ENCODE results near the gene SEMA7A. TPM values are rescaled to one million over a fixed set of nuclear protein-coding genes. Genes with fewer than 3 reads are reported as not detected.

The SEMA7A gene
- total RNA-seq, 4 donors from 2014 or later, result 31.8 to 35.6 (median 33.8) TPM

- Histone ChIP-seq H3K36me3 (no peaks in the 10 kb centered on the region), H3K4me1 (peaks cover 0 to 22% (median 7%) of the 10 kb centered on the region in 4 donors), H3K27ac (no peak overlapping the region), H3K4me3 (no peak overlapping the region), H3K27me3 (no peaks in the 10 kb centered on the region), H3K9me3 (no peaks in the 10 kb centered on the region)
- no peak for DNase-seq (ENCODE audit: low spot score in 2 of 2)
- TF ChIP-seq POLR2A (IDR thresholded peaks at IDR 0.05) (no peak), EP300 (IDR thresholded peaks at IDR 0.05) (no peak), CTCF (IDR thresholded peaks at IDR 0.05) (no peak)
- WGBS, 2 donors, result 59 to 61% methylated on average over 13 of the region's 13 CpGs
Measured at GRCh38 chr15:74373056-74373650, 60.6 kb downstream of the SEMA7A start.

- H3K27me3 ChIP-seq, result no peaks in the 10 kb centered on the region
- H3K36me3 ChIP-seq, result no peaks in the 10 kb centered on the region
- WGBS, 2 donors, result 84 to 87% methylated on average over 5 of the region's 5 CpGs
- no peak for DNase-seq (ENCODE audit: low spot score in 2 of 2)
- TF ChIP-seq POLR2A (IDR thresholded peaks at IDR 0.05), result no peak
- TF ChIP-seq EP300 (IDR thresholded peaks at IDR 0.05), result no peak
- no peak for TF ChIP-seq CTCF (IDR thresholded peaks at IDR 0.05)
- H3K9me3 ChIP-seq, result no peaks in the 10 kb centered on the region
- H3K27ac ChIP-seq, result no peak overlapping the region
- H3K4me3 ChIP-seq, result no peak overlapping the region
- H3K4me1 ChIP-seq, result peaks cover 0 to 38% (median 10%) of the 10 kb centered on the region in 4 donors
Measured at GRCh38 chr15:74370471-74370870, 63.3 kb downstream of the SEMA7A start.

GRCh38 chr15:74369756-74370155 is 64.0 kb downstream of the SEMA7A start:
- no peak overlapping the region for H3K27ac ChIP-seq
- peaks cover 0 to 37% (median 7%) of the 10 kb centered on the region in 4 donors for H3K4me1 ChIP-seq
- H3K9me3 ChIP-seq, result no peaks in the 10 kb centered on the region
- no peaks in the 10 kb centered on the region for H3K36me3 ChIP-seq
- DNase-seq (ENCODE audit: low spot score in 2 of 2), result no peak
- H3K27me3 ChIP-seq, result no peaks in the 10 kb centered on the region
- no peak overlapping the region for H3K4me3 ChIP-seq
- WGBS, 2 donors, result 79 to 89% methylated on average over 2 of the region's 2 CpGs
- TF ChIP-seq CTCF (IDR thresholded peaks at IDR 0.05) (no peak), POLR2A (IDR thresholded peaks at IDR 0.05) (no peak), EP300 (IDR thresholded peaks at IDR 0.05) (no peak)

- no peak overlapping the region for H3K4me3 ChIP-seq
- H3K36me3 ChIP-seq, result no peaks in the 10 kb centered on the region
- no peaks in the 10 kb centered on the region for H3K9me3 ChIP-seq
- H3K27me3 ChIP-seq, result no peaks in the 10 kb centered on the region
- WGBS, 2 donors, result 37 to 52% methylated on average over 10 of the region's 10 CpGs
- H3K4me1 ChIP-seq, result peaks cover 0 to 31% (median 3%) of the 10 kb centered on the region in 4 donors
- no peak overlapping the region for H3K27ac ChIP-seq
- TF ChIP-seq POLR2A (IDR thresholded peaks at IDR 0.05) (no peak), EP300 (IDR thresholded peaks at IDR 0.05) (no peak), CTCF (IDR thresholded peaks at IDR 0.05) (no peak)
- no peak for DNase-seq (ENCODE audit: low spot score in 2 of 2)
Measured at GRCh38 chr15:74369084-74369745, 64.5 kb downstream of the SEMA7A start.

- Histone ChIP-seq H3K27me3 (no peaks in the 10 kb centered on the region), H3K4me1 (peaks cover 0 to 21% (median 3%) of the 10 kb centered on the region in 4 donors), H3K27ac (no peak overlapping the region), H3K36me3 (no peaks in the 10 kb centered on the region), H3K9me3 (no peaks in the 10 kb centered on the region), H3K4me3 (no peak overlapping the region)
- 91 to 92% methylated on average over 3 of the region's 3 CpGs for WGBS, 2 donors
- TF ChIP-seq CTCF (IDR thresholded peaks at IDR 0.05), result no peak
- TF ChIP-seq EP300 (IDR thresholded peaks at IDR 0.05), result no peak
- TF ChIP-seq POLR2A (IDR thresholded peaks at IDR 0.05), result no peak
- DNase-seq (ENCODE audit: low spot score in 2 of 2), result no peak
Measured at GRCh38 chr15:74368121-74368520, 65.6 kb downstream of the SEMA7A start.

Data from tibial nerve (tissue), 4 donors.